ENCODE measurements around the gene USP3. TPM values are rescaled to one million over a fixed set of nuclear protein-coding genes. Genes with fewer than 3 reads are reported as not detected.

USP3 gene
- total RNA-seq, 1 experiment from 2014 or later, result 50.8 TPM

Other genes starting within 250 kb of the USP3 start
- 5.8 and 7.1 TPM in 2 replicates for gene APH1B, start 227.0 kb upstream of the USP3 start, total RNA-seq (2014; rRNA removed; shearing (Covaris generic))
- 0.70 and 1.9 TPM in 2 replicates for gene CA12, start 122.7 kb upstream of the USP3 start, total RNA-seq (2014; rRNA removed; shearing (Covaris generic))
- gene FBXL22, start 92.8 kb downstream of the USP3 start, total RNA-seq (2014; rRNA removed; shearing (Covaris generic)), result 0.26 and 0.90 TPM in 2 replicates

All from H7 (cell line).